Stimulated activated naive CD8-positive, alpha-beta T cell treated with anti-CD3 and anti-CD28 coated beads, Interleukin-15, Interleukin-2, amounts not matched to agents 100 ng/mL and 50 ng/mL, for 24 hours (primary cell): Measurements from ENCODE around the gene C21orf91.

Experiments
- H3K27ac Mint-ChIP-seq: one replicate; pipeline ENCODE4 v1.8.0; 2021; ENCODE audit warnings: mild to moderate bottlenecking, mixed read lengths
- H3K27me3 Mint-ChIP-seq: one replicate; pipeline ENCODE4 v1.8.0; 2021; ENCODE audit warnings: mixed read lengths
- H3K36me3 Mint-ChIP-seq: one replicate; pipeline ENCODE4 v1.8.0; 2021; ENCODE audit warnings: low read depth, mixed read lengths
- H3K4me1 Mint-ChIP-seq: one replicate; pipeline ENCODE4 v1.8.0; 2021; ENCODE audit warnings: low read depth, mixed read lengths
- H3K4me3 Mint-ChIP-seq: one replicate; pipeline ENCODE4 v1.8.0; 2021; ENCODE audit warnings: mild to moderate bottlenecking, mixed read lengths
- H3K9me3 Mint-ChIP-seq: one replicate; pipeline ENCODE4 v1.8.0; 2021; ENCODE audit warnings: mixed read lengths

Gene C21orf91

GRCh38 chr21:17742940-17743592 lies 76.1 kb downstream of the C21orf91 start:
- no peak overlapping the region for H3K27ac Mint-ChIP-seq
- H3K36me3 Mint-ChIP-seq, result no peaks in the 10 kb centered on the region
- no peak overlapping the region for H3K4me3 Mint-ChIP-seq
- H3K27me3 Mint-ChIP-seq, result no peaks in the 10 kb centered on the region
- peaks cover 13% of the 10 kb centered on the region for H3K4me1 Mint-ChIP-seq
- peaks cover 10% of the 10 kb centered on the region for H3K9me3 Mint-ChIP-seq

GRCh38 chr21:17742181-17742580 lies 77.0 kb downstream of the C21orf91 start:
- no peak overlapping the region for H3K27ac Mint-ChIP-seq
- peaks cover 10% of the 10 kb centered on the region for H3K9me3 Mint-ChIP-seq
- no peak overlapping the region for H3K4me3 Mint-ChIP-seq
- no peaks in the 10 kb centered on the region for H3K27me3 Mint-ChIP-seq
- peaks cover 13% of the 10 kb centered on the region for H3K4me1 Mint-ChIP-seq
- H3K36me3 Mint-ChIP-seq, result no peaks in the 10 kb centered on the region
